SU-DHL-6 (cell line): Measurements from ENCODE around the gene PICALM.

ENCODE experiments used
- EZH2phosphoT487 ChIP-seq: fragments of 200-600 bp; sonication (generic), shearing (Covaris generic); conservative IDR thresholded peaks from 2 replicates; pipeline ENCODE4 v1.6.1; 2018; ENCODE audit warnings: mild to moderate bottlenecking, antibody characterized with exemption, low read length, moderate library complexity, mixed read lengths
- TF ChIP-seq, protein P1 (sequence below): fragments of 200-600 bp; sonication (generic); IDR thresholded peaks from one replicate; pipeline ENCODE4 v1.5.1; 2017; ENCODE audit warnings: antibody characterized with exemption, mild to moderate bottlenecking, low read length, moderate library complexity; ENCODE audit not compliant: insufficient read depth, poor library complexity, severe bottlenecking

DNA sequence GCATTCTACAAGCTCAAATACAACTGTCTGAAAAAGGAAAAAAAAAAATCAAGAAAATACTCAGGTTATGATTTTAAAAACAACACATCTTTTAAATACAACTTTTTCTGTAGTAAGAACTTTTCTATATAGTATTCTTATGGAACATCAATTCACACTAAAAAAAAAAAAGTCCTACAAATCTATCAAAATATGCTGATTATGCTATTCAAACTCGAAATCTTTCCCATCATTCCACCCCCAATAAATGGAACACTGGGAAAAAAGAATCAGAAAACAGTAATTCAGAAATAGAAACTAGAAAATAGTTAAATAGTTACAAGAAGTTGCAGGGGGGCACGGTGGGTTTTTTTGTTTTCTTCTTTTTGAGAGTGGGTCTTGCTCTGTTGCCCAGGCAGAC lies 77.4 kb downstream of the PICALM start:
- TF ChIP-seq, protein P1, sequence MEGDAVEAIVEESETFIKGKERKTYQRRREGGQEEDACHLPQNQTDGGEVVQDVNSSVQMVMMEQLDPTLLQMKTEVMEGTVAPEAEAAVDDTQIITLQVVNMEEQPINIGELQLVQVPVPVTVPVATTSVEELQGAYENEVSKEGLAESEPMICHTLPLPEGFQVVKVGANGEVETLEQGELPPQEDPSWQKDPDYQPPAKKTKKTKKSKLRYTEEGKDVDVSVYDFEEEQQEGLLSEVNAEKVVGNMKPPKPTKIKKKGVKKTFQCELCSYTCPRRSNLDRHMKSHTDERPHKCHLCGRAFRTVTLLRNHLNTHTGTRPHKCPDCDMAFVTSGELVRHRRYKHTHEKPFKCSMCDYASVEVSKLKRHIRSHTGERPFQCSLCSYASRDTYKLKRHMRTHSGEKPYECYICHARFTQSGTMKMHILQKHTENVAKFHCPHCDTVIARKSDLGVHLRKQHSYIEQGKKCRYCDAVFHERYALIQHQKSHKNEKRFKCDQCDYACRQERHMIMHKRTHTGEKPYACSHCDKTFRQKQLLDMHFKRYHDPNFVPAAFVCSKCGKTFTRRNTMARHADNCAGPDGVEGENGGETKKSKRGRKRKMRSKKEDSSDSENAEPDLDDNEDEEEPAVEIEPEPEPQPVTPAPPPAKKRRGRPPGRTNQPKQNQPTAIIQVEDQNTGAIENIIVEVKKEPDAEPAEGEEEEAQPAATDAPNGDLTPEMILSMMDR, result no peak
- no peak for TF ChIP-seq EZH2phosphoT487
